ENCODE results near the gene FIBIN.
"Not testable (repeated sequence)": the region's sequence is repeated elsewhere in the genome, so short reads cannot be mapped to it uniquely, and the experiment has no call there.

GRCh38 chr11:26964847-26965485 is 28.9 kb upstream of the FIBIN start:
- TF ChIP-seq, protein P1, sequence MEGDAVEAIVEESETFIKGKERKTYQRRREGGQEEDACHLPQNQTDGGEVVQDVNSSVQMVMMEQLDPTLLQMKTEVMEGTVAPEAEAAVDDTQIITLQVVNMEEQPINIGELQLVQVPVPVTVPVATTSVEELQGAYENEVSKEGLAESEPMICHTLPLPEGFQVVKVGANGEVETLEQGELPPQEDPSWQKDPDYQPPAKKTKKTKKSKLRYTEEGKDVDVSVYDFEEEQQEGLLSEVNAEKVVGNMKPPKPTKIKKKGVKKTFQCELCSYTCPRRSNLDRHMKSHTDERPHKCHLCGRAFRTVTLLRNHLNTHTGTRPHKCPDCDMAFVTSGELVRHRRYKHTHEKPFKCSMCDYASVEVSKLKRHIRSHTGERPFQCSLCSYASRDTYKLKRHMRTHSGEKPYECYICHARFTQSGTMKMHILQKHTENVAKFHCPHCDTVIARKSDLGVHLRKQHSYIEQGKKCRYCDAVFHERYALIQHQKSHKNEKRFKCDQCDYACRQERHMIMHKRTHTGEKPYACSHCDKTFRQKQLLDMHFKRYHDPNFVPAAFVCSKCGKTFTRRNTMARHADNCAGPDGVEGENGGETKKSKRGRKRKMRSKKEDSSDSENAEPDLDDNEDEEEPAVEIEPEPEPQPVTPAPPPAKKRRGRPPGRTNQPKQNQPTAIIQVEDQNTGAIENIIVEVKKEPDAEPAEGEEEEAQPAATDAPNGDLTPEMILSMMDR (IDR thresholded peaks at IDR 0.05; ENCODE audit: poor library complexity, severe bottlenecking): not testable (repeated sequence)
- TF ChIP-seq TAF1 (IDR thresholded peaks at IDR 0.05; ENCODE audit: low read depth): not testable (repeated sequence)
